ENCODE data around the gene CDH5. TPM values are rescaled to one million over a fixed set of nuclear protein-coding genes. Genes with fewer than 3 reads are reported as not detected.

CDH5 gene
- total and polyA plus RNA-seq, 2 experiments from 2014 or later: not detected

DNA sequence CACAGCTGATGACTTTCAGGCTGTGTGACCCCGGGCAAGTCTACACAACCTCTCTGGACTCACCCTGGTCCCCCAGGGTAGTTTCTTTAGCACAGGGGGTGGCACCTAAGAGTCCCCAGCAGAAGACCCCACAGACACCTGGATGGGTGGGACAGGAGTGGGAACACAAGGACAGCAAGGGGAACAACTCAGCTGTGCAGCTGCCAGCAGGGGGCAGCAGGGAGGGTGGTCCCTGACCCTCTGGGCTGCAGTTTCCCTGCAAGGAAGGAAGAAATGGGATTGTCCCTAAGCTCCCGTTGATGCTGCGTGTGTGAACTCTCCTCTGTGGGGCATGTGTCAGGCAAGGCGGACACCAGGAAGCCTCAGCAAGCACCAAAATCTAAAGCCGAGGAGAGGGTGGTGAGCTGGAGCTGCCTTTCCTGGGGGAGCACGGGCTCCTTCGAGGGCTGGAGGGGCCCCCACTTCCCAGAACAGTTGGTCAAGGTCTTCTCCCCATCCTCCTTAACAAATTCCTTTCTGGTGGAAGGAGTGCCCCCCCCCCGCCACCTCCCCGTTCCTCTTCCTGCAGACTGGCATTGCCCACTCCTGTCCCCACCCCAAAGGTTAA, 24.1 kb upstream of the CDH5 start:
- no peak for TF ChIP-seq EZH2 (IDR thresholded peaks at IDR 0.05; ENCODE audit: insufficient read depth, poor library complexity, severe bottlenecking)
- no peak for TF ChIP-seq EZH2phosphoT487 (IDR thresholded peaks at IDR 0.05; ENCODE audit: insufficient read depth, low read depth)
- Histone ChIP-seq H3K4me3 (no peak overlapping the region), H3K9me2 (ENCODE audit: insufficient read depth) (no peaks in the 10 kb centered on the region), H3K79me2 (ENCODE audit: insufficient read depth) (no peaks in the 10 kb centered on the region), H3K36me3 (ENCODE audit: low read depth) (no peaks in the 10 kb centered on the region), H2AFZ (no peak overlapping the region), H3K9ac (no peak overlapping the region), H3K27ac (no peak overlapping the region), H3K27me3 (replicated peaks; ENCODE audit: insufficient read depth) (peaks cover 21% of the 10 kb centered on the region), H3K4me1 (ENCODE audit: insufficient read depth) (no peaks in the 10 kb centered on the region), H3F3A (ENCODE audit: insufficient read depth) (no peaks in the 10 kb centered on the region), H3K4me2 (ENCODE audit: unreplicated experiment) (no peak overlapping the region), H4K20me1 (ENCODE audit: insufficient read depth) (no peaks in the 10 kb centered on the region), H3K9me3 (ENCODE audit: low read depth) (no peaks in the 10 kb centered on the region)
- peak; percentile 44 for DNase-seq
- 51 to 63% methylated on average over 9 of the region's 9 CpGs for WGBS, 2 experiments (ENCODE audit: low coverage in 1 of 2, low lambda C conversion rate in 2 of 2, missing lambda C conversion rate in 2 of 2)
- in situ Hi-C loops (cut with MboI): no loop called here

DNA sequence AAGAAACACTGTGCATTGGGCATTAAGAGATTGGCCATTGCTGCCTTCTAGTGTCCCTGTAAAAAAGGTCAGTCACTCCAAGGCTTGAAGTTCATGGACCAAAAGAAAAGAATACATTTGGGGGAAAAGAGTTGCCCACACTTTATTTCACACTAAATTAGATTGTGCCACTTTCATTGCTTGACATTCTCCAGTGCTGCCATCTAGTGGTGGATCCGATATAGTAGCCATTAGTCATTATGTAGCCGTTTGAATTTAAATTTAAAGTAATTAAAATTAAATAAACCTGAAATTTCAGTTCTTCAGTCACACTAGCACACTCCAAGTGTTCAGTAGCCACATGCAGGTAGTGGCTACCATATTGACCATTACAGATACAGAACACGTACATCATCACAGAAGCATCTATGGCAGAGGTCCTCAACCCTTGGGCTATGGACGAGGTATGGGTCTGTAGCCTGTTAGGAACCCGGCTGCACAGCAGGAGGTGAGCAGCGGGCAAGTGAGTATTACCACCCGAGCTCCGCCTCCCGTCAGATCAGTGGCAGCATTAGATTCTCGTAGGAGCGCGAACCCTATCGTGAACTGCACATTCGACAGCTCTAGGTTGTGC, 21.9 kb upstream of the CDH5 start:
- DNase-seq: peak; percentile 73
- Histone ChIP-seq H3K27ac (no peak overlapping the region), H3K9ac (no peak overlapping the region), H3K9me3 (ENCODE audit: low read depth) (no peaks in the 10 kb centered on the region), H3F3A (ENCODE audit: insufficient read depth) (no peaks in the 10 kb centered on the region), H3K4me2 (ENCODE audit: unreplicated experiment) (no peak overlapping the region), H3K27me3 (replicated peaks; ENCODE audit: insufficient read depth) (peaks cover 14% of the 10 kb centered on the region; the same call in 1 of the 2 replicates), H4K20me1 (ENCODE audit: insufficient read depth) (no peaks in the 10 kb centered on the region), H3K9me2 (ENCODE audit: insufficient read depth) (no peaks in the 10 kb centered on the region), H2AFZ (no peak overlapping the region), H3K79me2 (ENCODE audit: insufficient read depth) (no peaks in the 10 kb centered on the region), H3K36me3 (ENCODE audit: low read depth) (no peaks in the 10 kb centered on the region), H3K4me1 (ENCODE audit: insufficient read depth) (no peaks in the 10 kb centered on the region), H3K4me3 (no peak overlapping the region)
- no peak for TF ChIP-seq EZH2 (IDR thresholded peaks at IDR 0.05; ENCODE audit: insufficient read depth, poor library complexity, severe bottlenecking)
- TF ChIP-seq EZH2phosphoT487 (IDR thresholded peaks at IDR 0.05; ENCODE audit: insufficient read depth, low read depth): no peak
- WGBS, 2 experiments (ENCODE audit: low coverage in 1 of 2, low lambda C conversion rate in 2 of 2, missing lambda C conversion rate in 2 of 2): 50 to 52% methylated on average over 14 of the region's 14 CpGs
- in situ Hi-C loops (cut with MboI): no loop called here

DNA sequence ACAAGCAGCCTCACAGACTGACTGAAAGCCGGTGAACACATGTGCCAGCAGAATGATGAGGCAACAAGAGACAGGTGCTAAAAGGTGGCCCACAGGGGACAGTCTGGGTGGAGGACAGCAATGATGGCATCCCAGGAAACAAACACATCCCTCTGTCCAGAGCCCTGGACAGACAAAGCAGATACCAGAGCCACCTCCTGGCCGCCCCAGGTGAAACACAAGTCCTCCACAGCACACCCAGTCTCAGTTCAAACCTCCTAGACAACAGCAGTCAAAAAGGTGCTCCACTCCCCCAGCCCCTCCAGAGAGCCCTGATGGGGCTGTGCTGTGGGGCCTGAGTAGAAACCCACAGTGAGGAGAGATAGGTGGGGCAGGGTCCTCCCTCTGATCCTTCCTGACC, 20.3 kb upstream of the CDH5 start:
- Histone ChIP-seq H3K27ac (no peak overlapping the region), H3K4me1 (ENCODE audit: insufficient read depth) (no peaks in the 10 kb centered on the region), H3K36me3 (ENCODE audit: low read depth) (no peaks in the 10 kb centered on the region), H3K9me3 (ENCODE audit: low read depth) (no peaks in the 10 kb centered on the region), H3K9ac (no peak overlapping the region), H3K79me2 (ENCODE audit: insufficient read depth) (no peaks in the 10 kb centered on the region), H3K27me3 (replicated peaks; ENCODE audit: insufficient read depth) (peaks cover 10% of the 10 kb centered on the region; the same call in 1 of the 2 replicates), H3F3A (ENCODE audit: insufficient read depth) (no peaks in the 10 kb centered on the region), H2AFZ (no peak overlapping the region), H3K4me2 (ENCODE audit: unreplicated experiment) (no peak overlapping the region), H3K4me3 (no peak overlapping the region), H4K20me1 (ENCODE audit: insufficient read depth) (no peaks in the 10 kb centered on the region), H3K9me2 (ENCODE audit: insufficient read depth) (no peaks in the 10 kb centered on the region)
- no peak for DNase-seq
- WGBS, 2 experiments (ENCODE audit: low coverage in 1 of 2, low lambda C conversion rate in 2 of 2, missing lambda C conversion rate in 2 of 2): 88 to 91% methylated on average over 2 of the region's 2 CpGs
- TF ChIP-seq EZH2 (IDR thresholded peaks at IDR 0.05; ENCODE audit: insufficient read depth, poor library complexity, severe bottlenecking): no peak
- no peak for TF ChIP-seq EZH2phosphoT487 (IDR thresholded peaks at IDR 0.05; ENCODE audit: insufficient read depth, low read depth)
- in situ Hi-C loops (cut with MboI): no loop called here

DNA sequence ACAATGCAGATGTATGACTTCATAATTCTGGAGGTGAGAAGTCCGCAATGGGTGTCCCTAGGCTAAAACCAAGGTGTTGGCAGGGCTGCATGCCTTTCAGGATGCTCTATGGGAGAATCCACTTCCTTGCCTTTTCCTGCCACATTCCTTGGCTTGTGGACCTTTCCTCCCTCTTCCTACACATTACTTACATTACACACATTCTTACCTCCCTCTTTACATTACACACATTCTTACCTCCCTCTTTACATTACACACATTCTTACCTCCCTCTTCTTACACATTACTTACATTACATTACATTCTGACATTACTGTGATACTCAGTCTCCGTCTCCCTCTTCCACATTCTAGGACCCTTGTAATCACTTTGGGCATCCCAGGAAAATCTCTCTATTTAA, 14.2 kb upstream of the CDH5 start:
- H3K4me2 ChIP-seq (ENCODE audit: unreplicated experiment): no peak overlapping the region
- H3K9ac ChIP-seq: no peak overlapping the region
- H3K36me3 ChIP-seq (ENCODE audit: low read depth): no peaks in the 10 kb centered on the region
- no peak for TF ChIP-seq EZH2 (IDR thresholded peaks at IDR 0.05; ENCODE audit: insufficient read depth, poor library complexity, severe bottlenecking)
- no peak for TF ChIP-seq EZH2phosphoT487 (IDR thresholded peaks at IDR 0.05; ENCODE audit: insufficient read depth, low read depth)
- DNase-seq: no peak
- no peaks in the 10 kb centered on the region for H3K9me3 ChIP-seq (ENCODE audit: low read depth)
- no peaks in the 10 kb centered on the region for H3K79me2 ChIP-seq (ENCODE audit: insufficient read depth)
- no peak overlapping the region for H3K27ac ChIP-seq
- no peaks in the 10 kb centered on the region for H4K20me1 ChIP-seq (ENCODE audit: insufficient read depth)
- H3K9me2 ChIP-seq (ENCODE audit: insufficient read depth): no peaks in the 10 kb centered on the region
- WGBS, 2 experiments (ENCODE audit: low coverage in 1 of 2, low lambda C conversion rate in 2 of 2, missing lambda C conversion rate in 2 of 2): 56 to 62% methylated on average over 2 of the region's 2 CpGs
- H2AFZ ChIP-seq: no peak overlapping the region
- no peak overlapping the region for H3K4me3 ChIP-seq
- in situ Hi-C loops (cut with MboI): no loop called here
- no peaks in the 10 kb centered on the region for H3K4me1 ChIP-seq (ENCODE audit: insufficient read depth)
- H3F3A ChIP-seq (ENCODE audit: insufficient read depth): no peaks in the 10 kb centered on the region
- peaks cover 19% of the 10 kb centered on the region for H3K27me3 ChIP-seq (replicated peaks; ENCODE audit: insufficient read depth)
